Measurements from ENCODE around the gene DBNL. TPM values are rescaled to one million over a fixed set of nuclear protein-coding genes. Genes with fewer than 3 reads are reported as not detected.

The DBNL gene
- total RNA-seq, 1 experiment from 2014 or later: 111 TPM

GRCh38 chr7:44093102-44093641 is 48.7 kb downstream of the DBNL start:
- no TSS peak for BruUV-seq (replicated peaks)
- POLR2A ChIA-PET: no interaction called here
- H3K27ac ChIP-seq (ENCODE audit: low read length): no peak overlapping the region
- CTCF ChIA-PET: no interaction called here
- peaks cover 4% of the 10 kb centered on the region; the same call in 1 of the 2 replicates for H3K4me1 ChIP-seq (ENCODE audit: control insufficient read depth, insufficient read depth, low read length)
- intact Hi-C loops (cut with micrococcal nuclease; ENCODE audit: unreplicated experiment): no loop called here
- no peak for DNase-seq (ENCODE audit: low read depth, low spot score)
- no peak for ATAC-seq
- no peaks in the 10 kb centered on the region for H3K36me3 ChIP-seq (ENCODE audit: control insufficient read depth, insufficient read depth, low read length)
- no peaks in the 10 kb centered on the region for H3K27me3 ChIP-seq (ENCODE audit: control insufficient read depth, insufficient read depth, low read length)
- in situ Hi-C loops (cut with HindIII; ENCODE audit: low pct_unique_long_range_greater_than_20kb, low sequenced_read_pairs): no loop called here
- no peaks in the 10 kb centered on the region for H3K9me3 ChIP-seq (ENCODE audit: control insufficient read depth, insufficient read depth, low read depth, low read length)
- H3K4me3 ChIP-seq (ENCODE audit: low read depth in 2 of 2, low read length in 2 of 2): no peak overlapping the region
- TF ChIP-seq TCF7L2 (IDR thresholded peaks at IDR 0.05; ENCODE audit: low read depth, low read length) (no peak), POLR2AphosphoS5 (IDR thresholded peaks at IDR 0.05; ENCODE audit: low read depth, low read length) (no peak), SIN3A (IDR thresholded peaks at IDR 0.05; ENCODE audit: borderline replicate concordance, insufficient read depth, low read depth, low read length) (no peak), REST (IDR thresholded peaks at IDR 0.05; ENCODE audit: insufficient read depth in 1 of 2, low read depth in 2 of 2, low read length in 1 of 2) (no peak)
- TF ChIP-seq, protein P1, sequence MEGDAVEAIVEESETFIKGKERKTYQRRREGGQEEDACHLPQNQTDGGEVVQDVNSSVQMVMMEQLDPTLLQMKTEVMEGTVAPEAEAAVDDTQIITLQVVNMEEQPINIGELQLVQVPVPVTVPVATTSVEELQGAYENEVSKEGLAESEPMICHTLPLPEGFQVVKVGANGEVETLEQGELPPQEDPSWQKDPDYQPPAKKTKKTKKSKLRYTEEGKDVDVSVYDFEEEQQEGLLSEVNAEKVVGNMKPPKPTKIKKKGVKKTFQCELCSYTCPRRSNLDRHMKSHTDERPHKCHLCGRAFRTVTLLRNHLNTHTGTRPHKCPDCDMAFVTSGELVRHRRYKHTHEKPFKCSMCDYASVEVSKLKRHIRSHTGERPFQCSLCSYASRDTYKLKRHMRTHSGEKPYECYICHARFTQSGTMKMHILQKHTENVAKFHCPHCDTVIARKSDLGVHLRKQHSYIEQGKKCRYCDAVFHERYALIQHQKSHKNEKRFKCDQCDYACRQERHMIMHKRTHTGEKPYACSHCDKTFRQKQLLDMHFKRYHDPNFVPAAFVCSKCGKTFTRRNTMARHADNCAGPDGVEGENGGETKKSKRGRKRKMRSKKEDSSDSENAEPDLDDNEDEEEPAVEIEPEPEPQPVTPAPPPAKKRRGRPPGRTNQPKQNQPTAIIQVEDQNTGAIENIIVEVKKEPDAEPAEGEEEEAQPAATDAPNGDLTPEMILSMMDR (IDR thresholded peaks at IDR 0.05): no peak

DNA sequence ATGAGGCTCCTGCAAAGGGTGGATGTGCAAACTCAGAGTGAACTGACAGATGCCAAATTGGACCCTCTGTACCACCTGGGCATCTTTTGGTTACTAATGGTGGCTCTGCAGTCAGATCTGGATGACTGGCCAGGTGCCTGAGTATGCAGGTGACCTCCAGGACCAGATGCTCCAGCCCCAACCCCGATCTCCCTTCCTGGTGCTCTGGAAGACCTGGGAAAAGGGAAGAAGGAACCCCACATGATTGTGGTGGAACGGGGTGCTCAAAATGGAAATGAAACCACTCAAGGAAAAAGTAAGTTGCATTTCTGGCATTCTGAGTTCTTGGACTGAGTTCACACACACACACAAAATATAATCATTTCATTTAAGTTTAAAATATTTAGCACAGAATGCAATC is 49.9 kb downstream of the DBNL start:
- in situ Hi-C loops (cut with HindIII; ENCODE audit: low pct_unique_long_range_greater_than_20kb, low sequenced_read_pairs): no loop called here
- BruUV-seq (replicated peaks): no TSS peak

More for the DNA sequence above, 49.9 kb downstream of the DBNL start:
- Histone ChIP-seq H3K27ac (ENCODE audit: low read length) (no peak overlapping the region), H3K4me3 (ENCODE audit: low read depth in 2 of 2, low read length in 2 of 2) (no peak overlapping the region), H3K36me3 (ENCODE audit: control insufficient read depth, insufficient read depth, low read length) (no peaks in the 10 kb centered on the region), H3K4me1 (ENCODE audit: control insufficient read depth, insufficient read depth, low read length) (peaks cover 4% of the 10 kb centered on the region; the same call in 1 of the 2 replicates), H3K27me3 (ENCODE audit: control insufficient read depth, insufficient read depth, low read length) (no peaks in the 10 kb centered on the region), H3K9me3 (ENCODE audit: control insufficient read depth, insufficient read depth, low read depth, low read length) (no peaks in the 10 kb centered on the region)
- CTCF ChIA-PET: no interaction called here
- DNase-seq (ENCODE audit: low read depth, low spot score): no peak
- intact Hi-C loops (cut with micrococcal nuclease; ENCODE audit: unreplicated experiment): no loop called here
- TF ChIP-seq SIN3A (IDR thresholded peaks at IDR 0.05; ENCODE audit: borderline replicate concordance, insufficient read depth, low read depth, low read length): no peak
- no peak for TF ChIP-seq POLR2AphosphoS5 (IDR thresholded peaks at IDR 0.05; ENCODE audit: low read depth, low read length)
- no peak for TF ChIP-seq REST (IDR thresholded peaks at IDR 0.05; ENCODE audit: insufficient read depth in 1 of 2, low read depth in 2 of 2, low read length in 1 of 2)
- TF ChIP-seq TCF7L2 (IDR thresholded peaks at IDR 0.05; ENCODE audit: low read depth, low read length): no peak
- TF ChIP-seq, protein P1 (IDR thresholded peaks at IDR 0.05): no peak
- ATAC-seq: no peak
- POLR2A ChIA-PET: no interaction called here
